NCI-H146 treated with DMSO at 0.1 percent for 48 hours (cell line): ENCODE data around the gene PDXK.

Experiments
- DNase-seq: peaks from one replicate; lab custom pipeline; 2025; ENCODE audit not compliant: unreplicated experiment; lab: John Stamatoyannopoulos, UW

PDXK gene

GRCh38 chr21:43802713-43803313, 83.9 kb downstream of the PDXK start:
- no peak for DNase-seq

GRCh38 chr21:43803558-43804300, 84.8 kb downstream of the PDXK start:
- no peak for DNase-seq

DNA sequence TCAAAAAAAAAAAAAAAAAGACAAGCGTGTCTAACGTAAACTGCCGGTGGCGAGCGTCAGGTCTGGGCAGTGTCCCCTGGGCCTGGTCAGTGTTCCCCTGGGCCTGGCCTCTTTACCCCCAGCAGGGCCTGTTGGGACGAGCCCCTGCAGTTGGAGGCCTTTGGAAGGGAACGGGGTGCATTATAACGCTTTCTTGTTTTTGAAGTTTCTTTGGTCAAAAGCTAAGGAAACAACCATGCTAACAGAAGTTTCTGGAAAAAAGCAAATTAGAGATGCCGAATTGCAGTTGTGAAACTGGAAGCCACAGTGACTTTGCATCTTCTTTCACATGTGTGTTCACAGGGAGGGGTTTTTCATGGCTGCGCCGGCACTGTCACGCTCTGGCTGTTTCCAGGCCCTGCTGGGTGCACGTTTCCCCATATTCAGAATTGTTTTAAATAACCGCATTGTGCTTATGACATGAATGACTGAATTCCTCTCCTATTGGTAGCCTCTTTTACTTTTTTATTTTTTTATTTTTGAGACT, 86.4 kb downstream of the PDXK start:
- no peak for DNase-seq

GRCh38 chr21:43806017-43806710, 87.2 kb downstream of the PDXK start:
- no peak for DNase-seq

GRCh38 chr21:43808367-43808766, 89.4 kb downstream of the PDXK start:
- DNase-seq: no peak

DNA sequence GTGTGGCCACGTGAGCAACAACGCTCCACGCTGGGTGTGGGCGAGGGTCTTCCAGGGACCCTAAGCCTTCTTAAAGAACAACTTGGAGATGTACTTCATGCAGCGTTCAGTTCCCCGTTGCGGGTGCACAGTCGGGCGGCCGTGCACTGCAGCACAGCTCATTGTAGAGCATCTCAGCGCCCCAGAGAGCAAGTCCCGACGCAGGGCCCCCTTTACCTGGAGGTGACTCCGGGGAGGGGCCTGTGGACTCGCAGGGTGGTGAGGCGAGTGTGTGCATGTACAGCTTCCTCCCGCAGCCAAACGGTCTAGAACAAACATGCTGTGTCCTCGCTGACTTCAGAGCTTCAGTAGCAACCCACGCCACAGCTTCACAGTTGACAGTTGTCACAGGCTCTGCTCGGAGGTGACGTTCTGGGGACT, 89.9 kb downstream of the PDXK start:
- no peak for DNase-seq

DNA sequence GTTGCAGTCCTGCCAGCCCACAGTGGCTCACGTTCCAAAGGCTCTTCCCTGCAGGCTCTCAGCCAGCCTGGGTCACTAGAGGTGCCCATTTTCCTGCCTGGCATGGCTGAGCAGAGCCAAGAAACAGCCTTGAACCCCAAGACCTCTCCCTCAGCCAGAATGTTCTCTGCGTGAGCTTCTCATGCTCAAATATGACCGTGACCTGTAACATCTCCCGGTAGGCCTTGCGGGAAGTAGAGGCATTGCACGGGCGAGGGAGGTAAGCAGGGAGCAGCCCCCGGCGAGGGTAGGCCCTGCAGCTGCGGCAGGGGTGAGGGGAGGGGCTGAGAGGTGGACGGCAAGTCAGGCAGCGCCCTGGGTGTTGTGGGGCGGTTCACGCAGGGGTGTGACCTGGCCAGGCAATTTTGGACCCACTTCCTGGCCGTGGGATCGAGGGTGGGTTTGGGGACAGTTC, 90.4 kb downstream of the PDXK start:
- DNase-seq: no peak

GRCh38 chr21:43809853-43810504, 91.0 kb downstream of the PDXK start:
- no peak for DNase-seq

GRCh38 chr21:43810505-43811261, 91.8 kb downstream of the PDXK start:
- peak; percentile 1 for DNase-seq

GRCh38 chr21:43811262-43812105, 92.6 kb downstream of the PDXK start:
- no peak for DNase-seq
